MG63 (cell line): Measurements from ENCODE around the gene CDKN2A. TPM values are rescaled to one million over a fixed set of nuclear protein-coding genes. Genes with fewer than 3 reads are reported as not detected.

Experiments
- DNase-seq: peaks from one replicate; pipeline ENCODE4 v3.0.0-alpha.2; 2020
- H3K27me3 ChIP-seq: fragments of 250-450 bp; sonication (Bioruptor Pico); 2 replicates; pipeline ENCODE4 v1.5.1; 2020; ENCODE audit warnings: mild to moderate bottlenecking, moderate library complexity
- H3K36me3 ChIP-seq: fragments of 250-450 bp; sonication (Bioruptor Pico); 2 replicates; pipeline ENCODE4 v1.5.1; 2020; ENCODE audit warnings: mild to moderate bottlenecking, moderate library complexity
- H3K4me3 ChIP-seq: fragments of 250-450 bp; sonication (Bioruptor Pico); 2 replicates; pipeline ENCODE4 v1.5.1; 2020; ENCODE audit warnings: mild to moderate bottlenecking, moderate library complexity
- H3K9me3 ChIP-seq: fragments of 250-450 bp; sonication (Bioruptor Pico); 2 replicates; pipeline ENCODE4 v1.5.1; 2020; ENCODE audit warnings: mild to moderate bottlenecking, moderate library complexity
- total RNA-seq: library from RNA; depleted of rRNA; stranded (reverse); fragments of >200 nt; shearing (Covaris generic); gene quantifications from 2 replicates; pipeline ENCODE4 v1.2.3, GENCODE V29; 2014; ENCODE audit warnings: low replicate concordance

The CDKN2A gene
- total RNA-seq, 1 experiment from 2014 or later = not detected

DNA sequence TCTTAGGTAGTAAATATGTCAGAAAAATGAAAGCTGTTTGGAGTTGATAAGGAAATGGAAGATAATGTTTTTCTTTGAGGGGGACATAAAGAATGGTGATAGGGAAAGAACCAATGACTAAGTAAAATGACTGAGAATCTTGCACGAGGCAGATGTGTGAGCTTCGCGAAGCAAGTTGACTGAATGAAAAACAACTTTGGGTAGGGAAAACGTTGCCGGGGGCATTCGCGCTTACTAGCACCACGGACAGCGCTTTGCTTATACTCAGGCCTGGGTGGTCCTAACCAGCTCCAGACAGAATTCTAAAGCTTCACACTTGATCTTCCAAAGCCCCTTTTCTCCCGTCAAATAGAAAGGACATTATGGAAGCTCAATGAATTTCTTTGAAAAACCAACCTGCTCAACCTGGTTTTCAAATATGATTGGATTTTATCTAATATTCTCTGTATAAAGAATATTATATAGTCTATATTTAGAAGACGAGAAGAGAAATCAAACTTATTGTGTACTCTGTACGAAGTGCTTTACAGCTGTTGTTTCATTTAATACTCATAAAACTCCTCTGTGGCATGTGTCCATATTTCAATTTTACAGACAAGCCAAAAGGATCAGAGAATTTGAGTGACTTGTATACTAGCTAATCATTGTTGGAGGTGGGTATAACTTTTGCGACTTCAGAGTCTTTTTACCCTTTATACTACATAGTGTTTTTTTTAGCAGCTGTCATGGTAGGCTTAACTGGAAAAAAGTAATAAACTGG is 16.9 kb upstream of the CDKN2A start:
- Histone ChIP-seq H3K27me3 (no peaks in the 10 kb centered on the region), H3K4me3 (no peak overlapping the region), H3K9me3 (no peaks in the 10 kb centered on the region), H3K36me3 (no peaks in the 10 kb centered on the region)
- DNase-seq = no peak

GRCh38 chr9:22009506-22009867 is 15.3 kb upstream of the CDKN2A start:
- no peak for DNase-seq
- no peaks in the 10 kb centered on the region for H3K9me3 ChIP-seq
- no peak overlapping the region for H3K4me3 ChIP-seq
- no peaks in the 10 kb centered on the region for H3K27me3 ChIP-seq
- H3K36me3 ChIP-seq = no peaks in the 10 kb centered on the region

- Histone ChIP-seq H3K9me3 (no peaks in the 10 kb centered on the region), H3K36me3 (no peaks in the 10 kb centered on the region), H3K4me3 (no peak within 1 kb of the TSS), H3K27me3 (no peaks in the 10 kb centered on the region)
- no peak for DNase-seq
Observed at GRCh38 chr9:22008717-22009505, 14.7 kb upstream of the CDKN2A start, which contains the start of gene CDKN2B. Gene CDKN2B, minus strand, starts transcription at chr9:22009305. Its CDS starts 352 bp downstream, at chr9:22008953.

GRCh38 chr9:22008384-22008716 is 14.2 kb upstream of the CDKN2A start:
- H3K4me3 ChIP-seq = no peak overlapping the region
- no peaks in the 10 kb centered on the region for H3K9me3 ChIP-seq
- no peak for DNase-seq
- H3K36me3 ChIP-seq = no peaks in the 10 kb centered on the region
- H3K27me3 ChIP-seq = no peaks in the 10 kb centered on the region

- no peak overlapping the region for H3K4me3 ChIP-seq
- no peak for DNase-seq
- no peaks in the 10 kb centered on the region for H3K27me3 ChIP-seq
- no peaks in the 10 kb centered on the region for H3K36me3 ChIP-seq
- H3K9me3 ChIP-seq = no peaks in the 10 kb centered on the region
Observed at GRCh38 chr9:22005702-22006606, 11.8 kb upstream of the CDKN2A start.

- no peak overlapping the region for H3K4me3 ChIP-seq
Observed at GRCh38 chr9:22005021-22005701, 11.0 kb upstream of the CDKN2A start.

DNA sequence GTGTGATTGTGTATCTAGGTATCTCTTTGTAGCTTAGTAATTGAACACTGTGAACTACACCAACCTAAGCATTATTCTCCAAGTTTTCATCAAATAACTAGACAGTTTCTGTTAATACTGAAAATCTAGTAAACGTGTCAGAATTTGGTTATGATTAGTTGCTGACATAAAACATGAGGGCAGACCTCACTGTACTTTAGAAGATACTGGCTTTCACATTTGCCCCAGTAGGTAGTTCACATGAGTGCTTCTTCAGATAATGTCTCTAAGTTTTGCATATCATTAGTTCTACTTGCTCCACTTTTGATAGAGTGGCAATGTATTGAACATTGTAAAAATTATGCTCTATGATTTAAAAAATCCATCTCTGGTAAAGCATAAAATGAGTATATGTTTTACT is 7.8 kb upstream of the CDKN2A start:
- Histone ChIP-seq H3K36me3 (no peaks in the 10 kb centered on the region), H3K27me3 (no peaks in the 10 kb centered on the region), H3K9me3 (no peaks in the 10 kb centered on the region), H3K4me3 (no peak overlapping the region)
- no peak for DNase-seq

More at GRCh38 chr9:22005021-22005701, 11.0 kb upstream of the CDKN2A start:
- no peaks in the 10 kb centered on the region for H3K27me3 ChIP-seq
- DNase-seq = no peak
- no peaks in the 10 kb centered on the region for H3K9me3 ChIP-seq
- H3K36me3 ChIP-seq = no peaks in the 10 kb centered on the region

DNA sequence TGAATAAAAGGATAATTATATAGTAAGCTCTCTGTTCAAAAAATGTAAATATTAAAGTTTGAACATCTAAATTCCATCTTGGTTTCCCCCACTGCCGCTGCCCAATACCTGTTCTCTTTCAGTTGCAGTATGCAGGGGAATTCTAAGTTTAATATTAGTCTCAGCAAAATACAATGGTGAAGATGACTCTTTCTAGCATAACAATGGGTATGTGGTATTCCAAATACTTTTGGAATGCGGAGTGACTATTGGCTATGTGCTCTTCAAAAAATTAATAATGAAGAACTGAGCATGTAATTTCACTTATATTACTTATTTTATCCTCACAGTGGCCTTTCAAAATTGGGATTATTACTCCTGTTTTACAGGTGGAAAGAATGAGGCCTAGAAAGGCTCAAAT is 3.8 kb upstream of the CDKN2A start:
- H3K36me3 ChIP-seq = no peaks in the 10 kb centered on the region

DNA sequence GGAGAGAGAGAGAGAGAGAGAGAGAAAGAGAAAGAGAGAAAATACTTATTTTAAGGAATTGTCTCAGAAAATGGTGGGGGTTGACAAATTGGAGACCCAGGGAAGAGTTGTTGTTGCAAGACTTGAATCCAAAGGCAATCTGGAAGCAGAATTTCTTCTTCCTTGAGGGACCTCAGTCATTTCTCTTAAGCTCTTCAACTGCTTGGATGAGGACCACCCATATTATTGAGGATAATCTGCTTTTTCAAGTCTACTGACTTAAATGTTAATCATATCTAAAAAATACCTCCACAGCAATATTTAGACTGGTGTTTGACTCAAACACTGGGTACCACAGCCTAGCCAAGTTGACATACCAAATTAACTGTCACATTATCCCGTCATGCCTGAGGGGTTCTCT is 3.3 kb upstream of the CDKN2A start:
- no peak for DNase-seq
- H3K4me3 ChIP-seq = no peak overlapping the region
- H3K27me3 ChIP-seq = no peaks in the 10 kb centered on the region
- H3K36me3 ChIP-seq = no peaks in the 10 kb centered on the region
- no peaks in the 10 kb centered on the region for H3K9me3 ChIP-seq

More for the DNA sequence above, 3.8 kb upstream of the CDKN2A start:
- Histone ChIP-seq H3K4me3 (no peak overlapping the region), H3K27me3 (no peaks in the 10 kb centered on the region), H3K9me3 (no peaks in the 10 kb centered on the region)
- no peak for DNase-seq

GRCh38 chr9:21996858-21997257 is 2.7 kb upstream of the CDKN2A start:
- DNase-seq = no peak
- Histone ChIP-seq H3K9me3 (no peaks in the 10 kb centered on the region), H3K36me3 (no peaks in the 10 kb centered on the region), H3K27me3 (no peaks in the 10 kb centered on the region), H3K4me3 (no peak overlapping the region)

- DNase-seq = no peak
- no peak overlapping the region for H3K4me3 ChIP-seq
Observed at GRCh38 chr9:21996438-21996837, 2.2 kb upstream of the CDKN2A start.

GRCh38 chr9:21995666-21996398 is 1.6 kb upstream of the CDKN2A start:
- DNase-seq = no peak
- Histone ChIP-seq H3K4me3 (no peak overlapping the region), H3K36me3 (no peaks in the 10 kb centered on the region), H3K9me3 (no peaks in the 10 kb centered on the region), H3K27me3 (no peaks in the 10 kb centered on the region)

More at GRCh38 chr9:21996438-21996837, 2.2 kb upstream of the CDKN2A start:
- H3K36me3 ChIP-seq = no peaks in the 10 kb centered on the region
- H3K9me3 ChIP-seq = no peaks in the 10 kb centered on the region
- no peaks in the 10 kb centered on the region for H3K27me3 ChIP-seq

DNA sequence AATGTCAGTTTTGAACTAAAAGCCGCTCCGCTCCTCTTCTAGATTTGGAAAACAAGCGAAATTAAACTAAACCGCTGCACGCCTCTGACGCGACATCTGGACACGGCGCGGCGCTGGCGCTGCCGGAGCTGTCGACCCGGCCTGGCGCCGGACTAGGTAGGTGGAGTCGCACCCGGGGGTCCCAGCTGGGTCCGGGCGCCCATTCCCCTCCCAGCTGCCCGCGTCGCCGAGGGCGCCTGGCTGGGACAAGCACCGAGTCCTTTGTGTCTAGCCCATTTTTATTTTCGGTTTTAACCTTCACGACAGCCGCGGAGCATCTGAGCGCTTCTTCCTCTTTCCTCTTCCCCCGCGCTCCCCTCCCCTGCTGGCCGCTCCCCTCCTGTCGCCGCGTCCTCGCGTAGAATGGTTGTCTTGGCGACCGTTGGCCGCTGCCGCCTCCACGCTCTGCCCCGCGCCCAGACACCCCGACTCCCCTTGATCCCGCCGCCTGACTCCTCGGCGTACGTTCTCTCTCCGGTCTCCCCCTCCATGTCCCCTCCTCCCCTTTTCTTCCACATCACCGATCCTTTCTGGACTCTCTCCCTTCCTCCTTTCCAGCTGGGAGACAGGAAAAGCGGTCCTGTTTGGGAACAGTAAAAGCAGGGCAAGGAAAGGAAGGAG is 944 bp upstream of the CDKN2A start:
- Histone ChIP-seq H3K36me3 (no peaks in the 10 kb centered on the region), H3K4me3 (no peak overlapping the region), H3K27me3 (no peaks in the 10 kb centered on the region), H3K9me3 (no peaks in the 10 kb centered on the region)
- no peak for DNase-seq

GRCh38 chr9:21994556-21995005 is 389 bp upstream of the CDKN2A start, which contains the start of gene CDKN2B-AS1:
Gene CDKN2B-AS1, plus strand, starts transcription at chr9:21994791.
- no peak within 1 kb of the TSS for H3K4me3 ChIP-seq
- DNase-seq = no peak
- no peaks in the 10 kb centered on the region for H3K36me3 ChIP-seq
- no peaks in the 10 kb centered on the region for H3K27me3 ChIP-seq
- no peaks in the 10 kb centered on the region for H3K9me3 ChIP-seq

DNA sequence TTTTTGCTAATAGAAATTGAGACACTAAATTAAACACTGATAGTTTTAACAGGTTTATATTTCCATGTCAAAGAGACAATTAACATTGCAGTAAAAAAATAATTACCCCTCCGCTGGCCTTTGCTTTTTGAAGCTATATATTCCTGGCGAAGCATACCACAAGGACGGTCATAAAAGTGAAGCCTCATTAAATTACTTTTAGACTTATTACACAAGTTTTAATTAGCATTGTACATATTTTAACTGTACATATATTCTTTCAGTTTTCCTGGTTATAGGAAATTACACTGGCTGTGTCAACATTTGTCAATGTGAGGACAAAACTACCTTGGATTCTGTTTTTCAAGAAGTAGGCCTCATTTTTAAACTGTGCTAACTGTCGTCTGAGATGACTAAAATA is 1.2 kb downstream of the CDKN2A start:
- Histone ChIP-seq H3K9me3 (no peaks in the 10 kb centered on the region), H3K4me3 (no peak overlapping the region), H3K36me3 (no peaks in the 10 kb centered on the region), H3K27me3 (no peaks in the 10 kb centered on the region)
- DNase-seq = no peak
